Liver (tissue), 9 donors: ENCODE results near the gene ZNF487. TPM values are rescaled to one million over a fixed set of nuclear protein-coding genes. Genes with fewer than 3 reads are reported as not detected.

ENCODE experiments used
- DNase-seq: peaks from one replicate; pipeline ENCODE4 v3.0.0-alpha.2; 2017; ENCODE audit warnings: low spot score
- H3K27ac ChIP-seq, 2 donors: one replicate each; pipeline ENCODE4 v1.7.0; 2013; ENCODE audit warnings: inconsistent platforms in 2 of 2, low read length in 2 of 2, control low read depth in 1 of 2, low read depth in 1 of 2, mild to moderate bottlenecking in 1 of 2
- H3K27me3 ChIP-seq, 4 donors: one replicate each; pipeline versions ENCODE4 v1.6.1 to v1.7.0; 2013; ENCODE audit warnings: low read length in 3 of 4, inconsistent platforms in 1 of 4, mild to moderate bottlenecking in 1 of 4, moderate library complexity in 1 of 4; ENCODE audit not compliant: control insufficient read depth in 4 of 4, insufficient read depth in 4 of 4
- H3K36me3 ChIP-seq, 4 donors: one replicate each; pipeline versions ENCODE4 v1.6.1 to v1.7.0; 2013; ENCODE audit warnings: low read length in 3 of 4, mild to moderate bottlenecking in 3 of 4, low read depth in 1 of 4, moderate library complexity in 1 of 4; ENCODE audit not compliant: control insufficient read depth in 4 of 4, insufficient read depth in 3 of 4
- H3K4me1 ChIP-seq, 4 donors: one replicate each; pipeline versions ENCODE4 v1.6.1 to v1.7.0; 2013; ENCODE audit warnings: low read length in 3 of 4, mild to moderate bottlenecking in 3 of 4, moderate library complexity in 1 of 4; ENCODE audit not compliant: control insufficient read depth in 4 of 4, insufficient read depth in 4 of 4
- H3K4me3 ChIP-seq, 3 donors: one replicate each; pipeline versions ENCODE4 v1.6.1 to v1.7.0; 2013; ENCODE audit warnings: low read length in 3 of 3, control low read depth in 1 of 3, low read depth in 1 of 3, mild to moderate bottlenecking in 1 of 3
- H3K9ac ChIP-seq, 2 donors: one replicate each; pipeline ENCODE4 v1.7.0; 2013; ENCODE audit warnings: low read length in 2 of 2, mild to moderate bottlenecking in 2 of 2, moderate library complexity in 2 of 2, control low read depth in 1 of 2, low read depth in 1 of 2
- H3K9me3 ChIP-seq, 4 donors: one replicate each; pipeline versions ENCODE4 v1.6.1 to v1.7.0; 2013; ENCODE audit warnings: low read length in 3 of 4; ENCODE audit not compliant: control insufficient read depth in 4 of 4
- EGR1 ChIP-seq, 2 donors: IDR thresholded peaks; 2 replicates each; pipeline ENCODE4 v1.6.1; 2016 to 2018; ENCODE audit warnings: antibody characterized with exemption in 2 of 2, low read depth in 2 of 2
- FOXA1 ChIP-seq: IDR thresholded peaks from 2 replicates; pipeline ENCODE4 v1.6.1; 2016; ENCODE audit warnings: antibody characterized with exemption
- FOXA2 ChIP-seq: IDR thresholded peaks from 2 replicates; pipeline ENCODE4 v1.6.1; 2016; ENCODE audit warnings: antibody characterized with exemption
- GABPA ChIP-seq, 2 donors: IDR thresholded peaks in 1 of 2; conservative IDR thresholded peaks in 1 of 2; 2 replicates each; pipeline ENCODE4 v1.6.1; 2016; ENCODE audit warnings: antibody characterized with exemption in 2 of 2, mild to moderate bottlenecking in 1 of 2, moderate library complexity in 1 of 2
- HNF4A ChIP-seq, 2 donors: conservative IDR thresholded peaks; 2 replicates each; pipeline ENCODE4 v1.6.1; 2016; ENCODE audit warnings: antibody characterized with exemption in 2 of 2, mild to moderate bottlenecking in 2 of 2
- HNF4G ChIP-seq: IDR thresholded peaks from 2 replicates; pipeline ENCODE4 v1.6.1; 2016; ENCODE audit warnings: antibody characterized with exemption
- JUND ChIP-seq, 2 donors: IDR thresholded peaks; 2 replicates each; pipeline ENCODE4 v1.6.1; 2016; ENCODE audit warnings: antibody characterized with exemption in 2 of 2
- NR2F2 ChIP-seq: IDR thresholded peaks from 2 replicates; pipeline ENCODE4 v1.6.1; 2016; ENCODE audit warnings: antibody characterized with exemption
- RAD21 ChIP-seq, 2 donors: IDR thresholded peaks; 2 replicates each; pipeline ENCODE4 v1.6.1; 2016; ENCODE audit warnings: antibody characterized with exemption in 2 of 2, mild to moderate bottlenecking in 2 of 2
- RXRA ChIP-seq, 2 donors: IDR thresholded peaks; 2 replicates each; pipeline ENCODE4 v1.6.1; 2017 to 2018; ENCODE audit warnings: antibody characterized with exemption in 2 of 2, mild to moderate bottlenecking in 1 of 2
- SP1 ChIP-seq: IDR thresholded peaks from 2 replicates; pipeline ENCODE4 v1.6.1; 2018; ENCODE audit warnings: antibody characterized with exemption, mild to moderate bottlenecking
- TAF1 ChIP-seq: conservative IDR thresholded peaks from 2 replicates; pipeline ENCODE4 v1.6.1; 2016; ENCODE audit warnings: antibody characterized with exemption, mild to moderate bottlenecking
- YY1 ChIP-seq: IDR thresholded peaks from 2 replicates; pipeline ENCODE4 v1.6.1; 2016; ENCODE audit warnings: antibody characterized with exemption, mild to moderate bottlenecking
- WGBS: extraction: QIAGEN DNeasy Blood & Tissue Kit; methylation state at CpG from one replicate; pipeline ENCODE4 v1.1.7; 2013; 5-methylcytosine and 5-hydroxymethylcytosine counted together
- polyA plus RNA-seq, 2 donors: library from polyadenylated mRNA; stranded (reverse) in 1 of 2; unstranded in 1 of 2; fragments of 200-250 nt in 1 of 2; fragments of >200 nt in 1 of 2; fragmentation: Nextera tagmentation in 1 of 2; extraction: Ambion mirVana in 1 of 2; gene quantifications; one replicate each; pipeline versions ENCODE4 v1.2.1 to v1.2.3, GENCODE V29; 2013 to 2015
- total RNA-seq, 2 donors: library from RNA; depleted of rRNA; stranded (reverse); fragments of >200 nt; gene quantifications; one replicate each; pipeline ENCODE4 v1.2.3, GENCODE V29; 2014
- TF ChIP-seq, protein P1 (sequence below): IDR thresholded peaks from 2 replicates; pipeline ENCODE4 v1.6.1; 2016; ENCODE audit warnings: antibody characterized with exemption
- TF ChIP-seq, protein P2 (sequence below): IDR thresholded peaks from 2 replicates; pipeline ENCODE4 v1.6.1; 2016; ENCODE audit warnings: antibody characterized with exemption, mild to moderate bottlenecking
- TF ChIP-seq, protein P3 (sequence below): fragments of 150-350 bp; IDR thresholded peaks from 2 replicates; pipeline ENCODE4 v1.5.1; 2017; ENCODE audit warnings: improper control_type of control experiment, low read depth, low read length; ENCODE audit not compliant: missing input control
- TF ChIP-seq, protein P4 (sequence below): IDR thresholded peaks from 2 replicates; pipeline ENCODE4 v1.6.1; 2016; ENCODE audit warnings: antibody characterized with exemption
- TF ChIP-seq, protein P5 (sequence below): IDR thresholded peaks from 2 replicates; pipeline ENCODE4 v1.6.1; 2016; ENCODE audit warnings: antibody characterized with exemption
- donor health status: healthy.
- donor health status: healthy.
- donor health status: healthy.
- donor health status: healthy.
- donor health status: healthy.

Gene ZNF487
- total and polyA plus RNA-seq, 4 donors: 1.3 to 4.8 (median 1.9) TPM

DNA sequence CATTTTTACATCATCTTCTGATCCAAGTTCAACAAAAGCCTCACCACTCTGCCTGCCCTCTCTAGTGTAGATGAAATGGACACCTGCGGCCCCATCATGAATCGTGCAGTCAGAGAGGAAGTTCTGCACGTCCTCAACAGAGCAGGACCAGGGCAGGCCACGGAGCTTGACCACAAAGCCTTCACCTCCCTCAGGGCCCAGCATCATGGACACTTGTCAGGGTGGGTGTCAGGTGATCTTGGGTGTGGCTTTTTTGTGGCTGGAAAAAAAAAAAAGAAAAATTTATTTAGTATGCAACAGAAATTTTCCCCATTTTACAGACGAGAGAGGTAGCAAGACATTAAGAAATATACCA, 49.3 kb upstream of the ZNF487 start:
- DNase-seq: no peak
- no peak overlapping the region for H3K4me3 ChIP-seq
- 80% methylated on average over 5 of the region's 5 CpGs for WGBS
- no peak overlapping the region for H3K9ac ChIP-seq
- H3K27me3 ChIP-seq: no peaks in the 10 kb centered on the region
- H3K9me3 ChIP-seq: no peaks in the 10 kb centered on the region
- H3K36me3 ChIP-seq: peaks cover 21 to 67% (median 62%) of the 10 kb centered on the region in 4 donors
- no peak overlapping the region for H3K27ac ChIP-seq
- TF ChIP-seq EGR1 (IDR thresholded peaks at IDR 0.05; ENCODE audit: low read depth in 2 of 2) (no peak), RAD21 (IDR thresholded peaks at IDR 0.05) (no peak), GABPA (IDR thresholded peaks at IDR 0.05 in 1 of 2, conservative IDR thresholded peaks at IDR 0.05 in 1 of 2) (no peak), RXRA (IDR thresholded peaks at IDR 0.05) (no peak), HNF4G (no peak), NR2F2 (no peak), YY1 (no peak), SP1 (no peak), FOXA2 (no peak), HNF4A (conservative IDR thresholded peaks at IDR 0.05) (no peak), JUND (IDR thresholded peaks at IDR 0.05) (no peak), TAF1 (no peak), FOXA1 (no peak)
- TF ChIP-seq, protein P1, sequence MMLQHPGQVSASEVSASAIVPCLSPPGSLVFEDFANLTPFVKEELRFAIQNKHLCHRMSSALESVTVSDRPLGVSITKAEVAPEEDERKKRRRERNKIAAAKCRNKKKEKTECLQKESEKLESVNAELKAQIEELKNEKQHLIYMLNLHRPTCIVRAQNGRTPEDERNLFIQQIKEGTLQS: no peak
- TF ChIP-seq, protein P2, sequence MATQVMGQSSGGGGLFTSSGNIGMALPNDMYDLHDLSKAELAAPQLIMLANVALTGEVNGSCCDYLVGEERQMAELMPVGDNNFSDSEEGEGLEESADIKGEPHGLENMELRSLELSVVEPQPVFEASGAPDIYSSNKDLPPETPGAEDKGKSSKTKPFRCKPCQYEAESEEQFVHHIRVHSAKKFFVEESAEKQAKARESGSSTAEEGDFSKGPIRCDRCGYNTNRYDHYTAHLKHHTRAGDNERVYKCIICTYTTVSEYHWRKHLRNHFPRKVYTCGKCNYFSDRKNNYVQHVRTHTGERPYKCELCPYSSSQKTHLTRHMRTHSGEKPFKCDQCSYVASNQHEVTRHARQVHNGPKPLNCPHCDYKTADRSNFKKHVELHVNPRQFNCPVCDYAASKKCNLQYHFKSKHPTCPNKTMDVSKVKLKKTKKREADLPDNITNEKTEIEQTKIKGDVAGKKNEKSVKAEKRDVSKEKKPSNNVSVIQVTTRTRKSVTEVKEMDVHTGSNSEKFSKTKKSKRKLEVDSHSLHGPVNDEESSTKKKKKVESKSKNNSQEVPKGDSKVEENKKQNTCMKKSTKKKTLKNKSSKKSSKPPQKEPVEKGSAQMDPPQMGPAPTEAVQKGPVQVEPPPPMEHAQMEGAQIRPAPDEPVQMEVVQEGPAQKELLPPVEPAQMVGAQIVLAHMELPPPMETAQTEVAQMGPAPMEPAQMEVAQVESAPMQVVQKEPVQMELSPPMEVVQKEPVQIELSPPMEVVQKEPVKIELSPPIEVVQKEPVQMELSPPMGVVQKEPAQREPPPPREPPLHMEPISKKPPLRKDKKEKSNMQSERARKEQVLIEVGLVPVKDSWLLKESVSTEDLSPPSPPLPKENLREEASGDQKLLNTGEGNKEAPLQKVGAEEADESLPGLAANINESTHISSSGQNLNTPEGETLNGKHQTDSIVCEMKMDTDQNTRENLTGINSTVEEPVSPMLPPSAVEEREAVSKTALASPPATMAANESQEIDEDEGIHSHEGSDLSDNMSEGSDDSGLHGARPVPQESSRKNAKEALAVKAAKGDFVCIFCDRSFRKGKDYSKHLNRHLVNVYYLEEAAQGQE: no peak
- TF ChIP-seq, protein P3, sequence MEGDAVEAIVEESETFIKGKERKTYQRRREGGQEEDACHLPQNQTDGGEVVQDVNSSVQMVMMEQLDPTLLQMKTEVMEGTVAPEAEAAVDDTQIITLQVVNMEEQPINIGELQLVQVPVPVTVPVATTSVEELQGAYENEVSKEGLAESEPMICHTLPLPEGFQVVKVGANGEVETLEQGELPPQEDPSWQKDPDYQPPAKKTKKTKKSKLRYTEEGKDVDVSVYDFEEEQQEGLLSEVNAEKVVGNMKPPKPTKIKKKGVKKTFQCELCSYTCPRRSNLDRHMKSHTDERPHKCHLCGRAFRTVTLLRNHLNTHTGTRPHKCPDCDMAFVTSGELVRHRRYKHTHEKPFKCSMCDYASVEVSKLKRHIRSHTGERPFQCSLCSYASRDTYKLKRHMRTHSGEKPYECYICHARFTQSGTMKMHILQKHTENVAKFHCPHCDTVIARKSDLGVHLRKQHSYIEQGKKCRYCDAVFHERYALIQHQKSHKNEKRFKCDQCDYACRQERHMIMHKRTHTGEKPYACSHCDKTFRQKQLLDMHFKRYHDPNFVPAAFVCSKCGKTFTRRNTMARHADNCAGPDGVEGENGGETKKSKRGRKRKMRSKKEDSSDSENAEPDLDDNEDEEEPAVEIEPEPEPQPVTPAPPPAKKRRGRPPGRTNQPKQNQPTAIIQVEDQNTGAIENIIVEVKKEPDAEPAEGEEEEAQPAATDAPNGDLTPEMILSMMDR: no peak
- TF ChIP-seq, protein P4, sequence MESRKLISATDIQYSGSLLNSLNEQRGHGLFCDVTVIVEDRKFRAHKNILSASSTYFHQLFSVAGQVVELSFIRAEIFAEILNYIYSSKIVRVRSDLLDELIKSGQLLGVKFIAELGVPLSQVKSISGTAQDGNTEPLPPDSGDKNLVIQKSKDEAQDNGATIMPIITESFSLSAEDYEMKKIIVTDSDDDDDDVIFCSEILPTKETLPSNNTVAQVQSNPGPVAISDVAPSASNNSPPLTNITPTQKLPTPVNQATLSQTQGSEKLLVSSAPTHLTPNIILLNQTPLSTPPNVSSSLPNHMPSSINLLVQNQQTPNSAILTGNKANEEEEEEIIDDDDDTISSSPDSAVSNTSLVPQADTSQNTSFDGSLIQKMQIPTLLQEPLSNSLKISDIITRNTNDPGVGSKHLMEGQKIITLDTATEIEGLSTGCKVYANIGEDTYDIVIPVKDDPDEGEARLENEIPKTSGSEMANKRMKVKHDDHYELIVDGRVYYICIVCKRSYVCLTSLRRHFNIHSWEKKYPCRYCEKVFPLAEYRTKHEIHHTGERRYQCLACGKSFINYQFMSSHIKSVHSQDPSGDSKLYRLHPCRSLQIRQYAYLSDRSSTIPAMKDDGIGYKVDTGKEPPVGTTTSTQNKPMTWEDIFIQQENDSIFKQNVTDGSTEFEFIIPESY: no peak
- TF ChIP-seq, protein P5, sequence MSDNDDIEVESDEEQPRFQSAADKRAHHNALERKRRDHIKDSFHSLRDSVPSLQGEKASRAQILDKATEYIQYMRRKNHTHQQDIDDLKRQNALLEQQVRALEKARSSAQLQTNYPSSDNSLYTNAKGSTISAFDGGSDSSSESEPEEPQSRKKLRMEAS: no peak
- peaks cover 0 to 12% (median 4%) of the 10 kb centered on the region in 4 donors for H3K4me1 ChIP-seq
